22Rv1 (cell line): ENCODE measurements around the gene ZNF33B.

Experiments
- CTCF ChIP-seq: fragments of 450-650 bp; IDR thresholded peaks from 2 replicates; pipeline ENCODE4 v1.5.1; 2017; ENCODE audit warnings: mild to moderate bottlenecking
- ZFX ChIP-seq: fragments of 450-650 bp; IDR thresholded peaks from 2 replicates; pipeline ENCODE4 v1.6.1; 2017; ENCODE audit warnings: antibody characterized with exemption, borderline replicate concordance

- TF ChIP-seq CTCF (no peak), ZFX (no peak)
Measured at GRCh38 chr10:42654419-42654818, 16.0 kb upstream of the ZNF33B start.
